WTC11 (cell line): ENCODE results near the gene RFC2.

ENCODE experiments used
- KAT7 ChIP-seq: sonication (generic); formaldehyde crosslinking; IDR thresholded peaks from 2 replicates; pipeline ENCODE4 v1.8.1; 2023; ENCODE audit warnings: missing genetic modification reagents, mild to moderate bottlenecking, borderline replicate concordance
- TF ChIP-seq, protein P1 (sequence below): sonication (generic); formaldehyde crosslinking; IDR thresholded peaks from 2 replicates; pipeline ENCODE4 v1.8.1; 2023; ENCODE audit warnings: mild to moderate bottlenecking, missing genetic modification reagents
- TF ChIP-seq, protein P2 (sequence below): sonication (generic); formaldehyde crosslinking; IDR thresholded peaks from 2 replicates; pipeline ENCODE4 v1.8.1; 2022; ENCODE audit warnings: mild to moderate bottlenecking, moderate library complexity, missing genetic modification reagents
- TF ChIP-seq, protein P3 (sequence below): fragments of 200-600 bp; IDR thresholded peaks from 2 replicates; pipeline ENCODE4 v1.8.0; 2022; ENCODE audit warnings: antibody characterized with exemption

DNA sequence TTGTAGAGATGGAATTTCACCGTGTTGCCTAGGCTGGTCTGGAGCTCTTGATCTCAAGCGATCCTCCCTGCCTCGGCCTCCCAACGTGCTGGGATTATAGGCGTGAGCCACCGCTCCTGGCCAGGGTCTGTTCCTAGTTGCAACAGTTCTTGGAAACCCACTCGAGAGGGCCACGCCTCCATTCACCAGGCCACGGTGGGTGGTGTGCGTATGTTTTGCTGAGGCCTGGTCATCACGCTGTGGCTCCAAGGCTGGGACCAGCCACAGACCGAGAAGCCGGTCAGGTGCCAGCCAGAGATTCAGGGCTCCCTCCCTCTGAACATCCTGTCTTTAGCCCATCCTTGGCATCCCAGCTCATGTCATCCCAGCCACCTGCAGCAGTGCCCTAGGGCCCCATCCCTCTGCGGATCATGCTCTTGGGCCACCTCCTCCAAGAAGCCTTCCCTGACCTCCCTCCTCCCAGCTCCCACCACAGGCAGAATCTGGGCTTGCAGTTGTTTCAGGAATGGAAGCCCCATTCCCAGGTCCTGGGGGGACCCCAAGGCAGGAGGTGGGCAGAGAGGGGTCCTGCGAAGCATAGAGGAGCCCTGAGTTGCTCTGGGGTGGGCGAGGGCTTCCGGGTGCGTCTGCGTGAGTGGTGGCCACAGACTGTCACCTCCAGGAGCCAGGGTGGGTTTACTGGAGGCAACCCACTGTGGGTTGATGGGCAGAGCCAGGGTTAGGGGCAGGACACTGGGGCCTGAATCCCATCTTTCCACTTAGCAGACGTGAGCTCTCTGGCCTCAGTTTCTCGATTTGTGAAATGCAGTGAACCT lies 39.2 kb downstream of the RFC2 start:
- TF ChIP-seq, protein P1, sequence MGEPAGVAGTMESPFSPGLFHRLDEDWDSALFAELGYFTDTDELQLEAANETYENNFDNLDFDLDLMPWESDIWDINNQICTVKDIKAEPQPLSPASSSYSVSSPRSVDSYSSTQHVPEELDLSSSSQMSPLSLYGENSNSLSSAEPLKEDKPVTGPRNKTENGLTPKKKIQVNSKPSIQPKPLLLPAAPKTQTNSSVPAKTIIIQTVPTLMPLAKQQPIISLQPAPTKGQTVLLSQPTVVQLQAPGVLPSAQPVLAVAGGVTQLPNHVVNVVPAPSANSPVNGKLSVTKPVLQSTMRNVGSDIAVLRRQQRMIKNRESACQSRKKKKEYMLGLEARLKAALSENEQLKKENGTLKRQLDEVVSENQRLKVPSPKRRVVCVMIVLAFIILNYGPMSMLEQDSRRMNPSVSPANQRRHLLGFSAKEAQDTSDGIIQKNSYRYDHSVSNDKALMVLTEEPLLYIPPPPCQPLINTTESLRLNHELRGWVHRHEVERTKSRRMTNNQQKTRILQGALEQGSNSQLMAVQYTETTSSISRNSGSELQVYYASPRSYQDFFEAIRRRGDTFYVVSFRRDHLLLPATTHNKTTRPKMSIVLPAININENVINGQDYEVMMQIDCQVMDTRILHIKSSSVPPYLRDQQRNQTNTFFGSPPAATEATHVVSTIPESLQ = no peak
- TF ChIP-seq, protein P2, sequence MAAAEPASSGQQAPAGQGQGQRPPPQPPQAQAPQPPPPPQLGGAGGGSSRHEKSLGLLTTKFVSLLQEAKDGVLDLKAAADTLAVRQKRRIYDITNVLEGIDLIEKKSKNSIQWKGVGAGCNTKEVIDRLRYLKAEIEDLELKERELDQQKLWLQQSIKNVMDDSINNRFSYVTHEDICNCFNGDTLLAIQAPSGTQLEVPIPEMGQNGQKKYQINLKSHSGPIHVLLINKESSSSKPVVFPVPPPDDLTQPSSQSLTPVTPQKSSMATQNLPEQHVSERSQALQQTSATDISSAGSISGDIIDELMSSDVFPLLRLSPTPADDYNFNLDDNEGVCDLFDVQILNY (CRISPR knock-in tag) = no peak
- TF ChIP-seq, protein P3, sequence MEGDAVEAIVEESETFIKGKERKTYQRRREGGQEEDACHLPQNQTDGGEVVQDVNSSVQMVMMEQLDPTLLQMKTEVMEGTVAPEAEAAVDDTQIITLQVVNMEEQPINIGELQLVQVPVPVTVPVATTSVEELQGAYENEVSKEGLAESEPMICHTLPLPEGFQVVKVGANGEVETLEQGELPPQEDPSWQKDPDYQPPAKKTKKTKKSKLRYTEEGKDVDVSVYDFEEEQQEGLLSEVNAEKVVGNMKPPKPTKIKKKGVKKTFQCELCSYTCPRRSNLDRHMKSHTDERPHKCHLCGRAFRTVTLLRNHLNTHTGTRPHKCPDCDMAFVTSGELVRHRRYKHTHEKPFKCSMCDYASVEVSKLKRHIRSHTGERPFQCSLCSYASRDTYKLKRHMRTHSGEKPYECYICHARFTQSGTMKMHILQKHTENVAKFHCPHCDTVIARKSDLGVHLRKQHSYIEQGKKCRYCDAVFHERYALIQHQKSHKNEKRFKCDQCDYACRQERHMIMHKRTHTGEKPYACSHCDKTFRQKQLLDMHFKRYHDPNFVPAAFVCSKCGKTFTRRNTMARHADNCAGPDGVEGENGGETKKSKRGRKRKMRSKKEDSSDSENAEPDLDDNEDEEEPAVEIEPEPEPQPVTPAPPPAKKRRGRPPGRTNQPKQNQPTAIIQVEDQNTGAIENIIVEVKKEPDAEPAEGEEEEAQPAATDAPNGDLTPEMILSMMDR = no peak
- no peak for TF ChIP-seq KAT7
